GM19324 (cell line): ENCODE measurements around the gene HDAC6.
"Not testable (repeated sequence)": the region's sequence is repeated elsewhere in the genome, so short reads cannot be mapped to it uniquely, and the experiment has no call there.

Experiments
- ATAC-seq: cut with Tn5 transposase; IDR thresholded peaks from one replicate; pipeline ENCODE4 v1.9.1; 2021; ENCODE audit warnings: mild to moderate bottlenecking, moderate library complexity; ENCODE audit not compliant: unreplicated experiment, low FRiP score

Gene HDAC6

DNA sequence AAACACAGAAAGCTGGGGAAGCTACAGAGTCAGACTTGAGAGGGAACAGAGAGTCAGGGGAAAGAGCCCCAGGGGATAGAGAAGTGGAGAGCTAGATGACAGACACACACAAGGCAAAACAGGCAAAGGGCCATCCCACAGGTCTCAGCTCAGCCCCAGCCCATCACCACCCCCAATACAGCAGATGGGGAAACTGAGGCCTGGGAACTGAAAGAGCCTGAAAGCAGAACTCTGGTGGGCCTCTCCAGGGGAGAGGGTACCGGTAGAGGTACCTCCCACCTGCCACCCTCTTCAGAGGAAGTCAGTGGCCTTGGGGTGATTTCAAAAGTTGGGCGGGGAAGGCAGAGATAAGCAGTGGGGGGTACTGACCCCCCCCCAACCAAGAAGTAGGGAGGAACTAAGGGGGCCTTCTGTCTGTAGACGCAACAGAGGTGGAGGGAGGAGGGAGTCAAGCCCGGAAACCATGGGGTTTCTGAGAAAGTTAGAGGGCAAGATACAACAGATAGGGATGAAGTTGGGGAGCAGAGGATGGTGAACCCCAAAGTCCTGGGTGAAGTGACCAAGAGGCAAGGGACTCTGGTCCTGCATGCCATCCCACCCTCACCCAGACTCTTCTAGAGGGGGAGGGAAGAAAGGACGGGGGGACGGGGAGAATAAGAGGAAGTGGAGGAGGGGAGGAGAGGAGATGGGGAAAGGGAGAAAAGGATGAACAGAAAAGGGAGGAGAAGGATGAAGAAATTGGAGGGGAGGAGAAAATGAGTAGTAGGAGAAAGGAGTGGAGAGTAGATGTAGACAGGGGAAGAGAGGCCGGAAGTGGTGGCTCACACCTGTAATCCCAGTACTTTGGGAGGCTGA is 12.3 kb upstream of the HDAC6 start:
- ATAC-seq, result no peak

DNA sequence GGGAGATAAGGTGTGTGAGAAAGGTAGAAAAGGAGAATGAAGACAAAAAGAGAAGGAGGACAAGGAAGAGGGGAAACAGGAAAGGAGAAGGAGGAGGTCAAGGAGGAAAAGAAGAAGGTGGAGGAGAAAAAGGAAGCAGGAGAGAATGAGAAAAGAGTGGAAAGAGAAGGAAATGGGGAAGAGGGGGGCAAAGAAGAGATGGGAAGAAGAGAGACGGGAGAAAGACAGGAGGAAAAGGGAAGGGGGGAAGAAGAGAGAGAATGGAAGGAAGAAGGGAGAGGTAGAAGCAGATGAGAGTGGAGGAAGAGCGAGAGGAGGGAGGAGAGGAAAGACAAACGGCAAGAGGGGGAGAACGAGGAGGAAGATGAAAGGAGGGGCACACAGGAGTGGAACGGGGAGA is 11.4 kb upstream of the HDAC6 start:
- ATAC-seq, result no peak

DNA sequence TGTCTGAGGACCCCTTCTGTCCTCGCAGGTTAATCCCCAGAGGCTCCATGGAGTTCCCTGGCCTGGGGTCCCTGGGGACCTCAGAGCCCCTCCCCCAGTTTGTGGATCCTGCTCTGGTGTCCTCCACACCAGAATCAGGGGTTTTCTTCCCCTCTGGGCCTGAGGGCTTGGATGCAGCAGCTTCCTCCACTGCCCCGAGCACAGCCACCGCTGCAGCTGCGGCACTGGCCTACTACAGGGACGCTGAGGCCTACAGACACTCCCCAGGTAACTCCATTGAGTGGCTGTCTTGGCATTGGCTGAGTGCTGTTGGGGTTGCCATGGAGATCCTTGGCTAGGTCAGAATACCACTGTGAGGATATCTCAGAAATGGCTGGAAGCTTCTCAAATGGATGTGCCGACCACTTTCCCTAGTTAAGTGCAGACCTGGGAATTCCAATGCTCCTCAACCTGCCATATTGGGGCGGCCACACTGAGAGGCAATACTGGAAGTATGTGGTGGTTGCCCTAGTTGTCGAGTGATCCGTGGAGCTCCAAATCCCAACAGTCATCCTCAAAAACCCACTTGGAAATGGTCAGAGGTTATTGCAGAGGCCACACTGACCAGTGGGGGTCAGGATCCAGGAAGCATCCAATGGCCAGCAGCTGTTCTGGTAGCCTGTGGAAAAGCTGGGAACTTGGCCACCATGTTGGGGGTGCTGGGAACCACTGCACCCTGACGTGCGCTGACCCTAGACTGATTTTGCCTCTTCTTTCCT is 10.6 kb upstream of the HDAC6 start:
- ATAC-seq, result no peak

GRCh38 chrX:48792219-48792618 is 9.6 kb upstream of the HDAC6 start:
- no peak for ATAC-seq

- ATAC-seq, result no peak
These were observed 7.9 kb upstream of the HDAC6 start for GRCh38 chrX:48793935-48794334.

GRCh38 chrX:48794340-48794910 is 7.4 kb upstream of the HDAC6 start:
- no peak for ATAC-seq

DNA sequence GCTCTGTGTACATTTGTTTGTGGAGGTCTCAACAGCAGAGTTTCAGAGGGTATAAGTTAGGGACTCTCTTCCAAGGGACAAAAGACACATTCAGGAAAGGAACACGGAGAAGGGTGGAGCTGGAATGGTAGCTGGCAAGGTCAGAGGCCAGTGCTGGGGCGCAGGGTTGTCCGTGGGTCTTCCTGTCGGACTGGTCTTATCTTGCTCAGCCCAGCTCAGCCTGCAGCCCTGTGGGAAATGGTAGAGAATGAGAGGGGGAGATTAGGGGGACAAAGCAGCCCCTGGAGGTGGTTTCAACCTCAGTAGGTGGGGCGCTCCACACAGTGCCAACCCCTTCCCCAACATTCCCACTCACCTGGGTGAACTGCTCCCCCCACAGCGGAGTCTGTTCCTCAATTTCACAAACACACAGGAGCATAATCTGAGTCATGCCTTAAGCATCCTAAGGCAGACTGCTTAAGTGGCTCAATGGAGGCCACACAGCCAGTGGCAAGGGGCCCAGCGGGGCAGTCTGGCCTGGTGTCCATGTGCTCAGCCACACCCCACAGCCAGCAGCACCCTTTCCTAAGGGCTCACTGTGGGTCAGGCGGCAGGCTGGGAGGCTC is 6.9 kb upstream of the HDAC6 start:
- ATAC-seq, result no peak

GRCh38 chrX:48798318-48798717 is 3.5 kb upstream of the HDAC6 start:
- ATAC-seq, result no peak

GRCh38 chrX:48800574-48801279 is 1.1 kb upstream of the HDAC6 start:
- ATAC-seq, result no peak

- ATAC-seq, result peak; percentile 32
These were observed 430 bp downstream of the HDAC6 start for GRCh38 chrX:48802089-48802904.

DNA sequence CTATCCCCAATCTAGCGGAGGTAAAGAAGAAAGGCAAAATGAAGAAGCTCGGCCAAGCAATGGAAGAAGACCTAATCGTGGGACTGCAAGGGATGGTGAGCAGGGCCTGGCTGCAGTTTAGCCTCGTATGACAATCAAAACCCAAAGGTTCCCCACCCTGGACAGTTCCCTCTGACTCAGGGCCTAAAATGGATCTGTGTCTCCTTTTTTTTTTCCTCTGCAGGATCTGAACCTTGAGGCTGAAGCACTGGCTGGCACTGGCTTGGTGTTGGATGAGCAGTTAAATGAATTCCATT is 986 bp downstream of the HDAC6 start:
- ATAC-seq, result no peak

- ATAC-seq, result no peak
These were observed 4.2 kb downstream of the HDAC6 start for GRCh38 chrX:48806081-48806480.

GRCh38 chrX:48813644-48814043 is 11.8 kb downstream of the HDAC6 start:
- ATAC-seq, result no peak

- ATAC-seq, result no peak
These were observed 12.9 kb downstream of the HDAC6 start for GRCh38 chrX:48814722-48815121.

DNA sequence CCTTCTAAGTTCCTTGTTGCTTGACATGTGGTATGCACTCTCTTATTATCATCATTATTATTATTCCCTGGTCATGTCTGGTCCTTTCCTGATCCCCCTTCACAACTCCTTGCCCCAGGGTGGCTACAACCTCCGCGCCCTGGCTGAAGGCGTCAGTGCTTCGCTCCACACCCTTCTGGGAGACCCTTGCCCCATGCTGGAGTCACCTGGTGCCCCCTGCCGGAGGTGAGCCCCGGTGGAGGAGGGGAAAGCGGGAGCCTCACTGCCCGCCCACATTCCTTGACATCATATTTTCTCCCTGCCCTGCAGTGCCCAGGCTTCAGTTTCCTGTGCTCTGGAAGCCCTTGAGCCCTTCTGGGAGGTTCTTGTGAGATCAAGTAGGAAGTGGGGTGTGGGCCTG is 13.4 kb downstream of the HDAC6 start:
- ATAC-seq, result no peak

DNA sequence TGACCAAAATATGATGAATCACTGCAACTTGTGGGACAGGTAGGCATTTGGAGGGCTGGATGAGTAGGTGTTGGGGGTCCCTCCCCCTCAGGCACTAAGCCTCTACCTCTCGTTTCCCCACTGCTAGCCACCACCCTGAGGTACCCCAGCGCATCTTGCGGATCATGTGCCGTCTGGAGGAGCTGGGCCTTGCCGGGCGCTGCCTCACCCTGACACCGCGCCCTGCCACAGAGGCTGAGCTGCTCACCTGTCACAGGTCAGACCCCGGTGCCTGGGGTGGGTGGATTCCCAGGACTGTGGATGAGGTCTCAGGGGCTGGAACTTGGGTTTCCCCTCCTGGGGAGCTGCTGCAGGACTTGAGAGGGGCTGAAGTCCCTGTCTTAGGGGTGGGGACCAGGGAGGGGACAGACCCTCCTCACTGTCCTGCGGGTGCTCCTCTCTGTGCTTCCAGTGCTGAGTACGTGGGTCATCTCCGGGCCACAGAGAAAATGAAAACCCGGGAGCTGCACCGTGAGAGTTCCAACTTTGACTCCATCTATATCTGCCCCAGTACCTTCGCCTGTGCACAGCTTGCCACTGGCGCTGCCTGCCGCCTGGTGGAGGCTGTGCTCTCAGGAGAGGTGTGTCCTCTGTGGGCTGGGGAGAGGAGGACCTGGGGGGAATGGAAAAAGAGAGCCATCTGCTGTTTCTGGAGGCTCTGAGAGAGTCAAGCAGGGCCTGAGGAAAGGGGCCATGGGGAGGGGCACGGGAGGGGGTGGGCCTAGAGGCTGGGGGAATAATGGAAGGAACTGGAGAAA is 14.3 kb downstream of the HDAC6 start:
- ATAC-seq, result no peak

GRCh38 chrX:48818098-48818497 is 16.2 kb downstream of the HDAC6 start:
- ATAC-seq, result no peak

DNA sequence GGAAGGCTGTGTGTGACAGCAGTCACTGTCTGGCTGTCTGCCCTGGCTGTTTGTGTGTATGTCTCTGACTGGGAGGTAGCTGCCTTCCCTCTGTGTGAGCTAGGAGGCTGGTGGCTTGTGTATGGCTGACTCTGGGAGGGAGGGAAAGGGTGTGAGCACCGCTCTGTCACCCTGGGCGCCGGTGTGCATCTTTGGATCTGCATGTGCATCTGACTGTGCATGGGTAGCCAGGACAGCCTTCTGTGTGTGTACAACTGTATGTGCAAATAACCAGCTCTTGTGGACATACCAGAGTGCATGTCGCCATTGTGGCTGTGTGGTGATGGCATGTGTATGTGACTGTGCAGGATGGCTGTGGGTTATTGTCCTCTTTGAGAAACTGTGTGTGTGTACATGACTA is 17.0 kb downstream of the HDAC6 start:
- ATAC-seq, result no peak

DNA sequence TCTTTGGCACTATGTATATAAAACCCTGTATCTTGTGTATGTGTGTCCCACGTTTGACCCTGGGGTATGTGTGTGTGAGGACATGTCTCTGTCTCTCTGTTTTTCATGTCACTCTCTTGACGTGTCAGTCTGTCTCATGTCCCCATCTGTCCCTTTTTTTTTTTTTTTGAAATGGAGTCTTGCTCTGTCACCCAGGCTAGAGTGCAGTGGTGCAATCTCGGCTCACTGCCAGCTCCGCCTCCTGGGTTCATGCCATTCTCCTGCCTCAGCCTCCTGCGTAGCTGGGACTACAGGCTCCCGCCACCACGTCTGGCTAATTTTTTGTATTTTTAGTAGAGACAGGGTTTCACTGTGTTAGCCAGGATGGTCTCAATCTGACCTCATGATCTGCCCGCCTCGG is 17.5 kb downstream of the HDAC6 start:
- ATAC-seq, result not testable (repeated sequence)
